GM12891 (cell line): ENCODE data around the gene GNPDA2.

Experiments used
- PAX5 ChIP-seq: IDR thresholded peaks from 2 replicates; pipeline ENCODE4 v1.6.1; 2011; ENCODE audit warnings: low read length, moderate library complexity, mild to moderate bottlenecking; ENCODE audit not compliant: insufficient read depth, severe bottlenecking
- POLR2A ChIP-seq: IDR thresholded peaks from 2 replicates; pipeline ENCODE4 v1.6.1; 2011; ENCODE audit warnings: low read depth, low read length, control low read depth
- POLR2AphosphoS5 ChIP-seq: IDR thresholded peaks from 2 replicates; pipeline ENCODE4 v1.6.1; 2011; ENCODE audit warnings: low read depth, low read length, control low read depth
- POU2F2 ChIP-seq: IDR thresholded peaks from 2 replicates; pipeline ENCODE4 v1.6.1; 2011; ENCODE audit warnings: low read depth, mild to moderate bottlenecking, control low read depth, low read length, moderate library complexity
- SPI1 ChIP-seq: IDR thresholded peaks from 2 replicates; pipeline ENCODE4 v1.6.1; 2011; ENCODE audit warnings: low read depth, low read length, control low read depth
- TAF1 ChIP-seq: IDR thresholded peaks from 2 replicates; pipeline ENCODE4 v1.6.1; 2011; ENCODE audit warnings: low read depth, low read length, control low read depth

DNA sequence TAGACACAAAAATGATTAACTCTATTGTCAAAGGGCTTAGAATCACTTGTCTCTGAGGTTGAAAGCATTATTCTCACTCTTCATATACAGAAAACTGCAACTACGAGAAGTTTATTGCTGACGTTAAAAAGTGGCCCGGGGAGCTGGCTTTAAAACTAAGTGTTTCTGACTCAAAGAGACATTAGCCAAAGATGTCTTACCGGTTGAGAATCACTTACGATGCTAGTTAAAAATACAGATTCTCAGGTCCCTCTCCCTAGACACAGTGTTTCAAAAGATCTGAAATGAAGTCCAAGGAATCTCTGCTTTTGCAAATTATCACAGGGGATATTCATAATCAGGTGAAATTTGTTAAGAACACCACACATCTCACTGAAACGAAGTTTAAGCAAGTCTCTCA lies 1.2 kb downstream of the GNPDA2 start:
- TF ChIP-seq POLR2AphosphoS5 (no peak), SPI1 (no peak), POLR2A (no peak), TAF1 (no peak), POU2F2 (no peak), PAX5 (no peak)
